ENCODE measurements around the gene ZC3H12D.

Gene ZC3H12D

GRCh38 chr6:149403534-149403933 lies 81.3 kb downstream of the ZC3H12D start:
- Histone ChIP-seq H3K9ac (no peak overlapping the region), H3K4me1 (no peaks in the 10 kb centered on the region), H3K4me2 (ENCODE audit: low read length) (no peak overlapping the region), H2AFZ (no peak overlapping the region), H3K27me3 (ENCODE audit: control insufficient read depth, insufficient read depth, low read length) (no peaks in the 10 kb centered on the region), H3K9me3 (ENCODE audit: control insufficient read depth, low read length) (no peaks in the 10 kb centered on the region), H3K4me3 (ENCODE audit: low read depth, low read length) (no peak overlapping the region), H3K36me3 (ENCODE audit: control insufficient read depth, insufficient read depth, low read length) (no peaks in the 10 kb centered on the region), H3K79me2 (no peaks in the 10 kb centered on the region), H3K27ac (no peak overlapping the region)
- TF ChIP-seq CTCF (IDR thresholded peaks at IDR 0.05): no peak

- Histone ChIP-seq H3K79me2 (no peaks in the 10 kb centered on the region), H3K4me2 (ENCODE audit: low read length) (no peak within 1 kb of the TSS), H3K9ac (no peak within 1 kb of the TSS), H3K27me3 (ENCODE audit: control insufficient read depth, insufficient read depth, low read length) (no peaks in the 10 kb centered on the region), H3K4me1 (no peaks in the 10 kb centered on the region), H3K4me3 (ENCODE audit: low read depth, low read length) (no peak within 1 kb of the TSS), H2AFZ (no peak within 1 kb of the TSS), H3K27ac (no peak within 1 kb of the TSS), H3K36me3 (ENCODE audit: control insufficient read depth, insufficient read depth, low read length) (no peaks in the 10 kb centered on the region), H3K9me3 (ENCODE audit: control insufficient read depth, low read length) (no peaks in the 10 kb centered on the region)
- TF ChIP-seq CTCF (IDR thresholded peaks at IDR 0.05): no peak
Observed at GRCh38 chr6:149400050-149400449, 84.8 kb downstream of the ZC3H12D start, which contains the start of gene SUMO4. Gene SUMO4 (plus strand): TSS chr6:149400262. CDS start chr6:149400392, 130 bp downstream.

GRCh38 chr6:149397384-149397783 lies 87.4 kb downstream of the ZC3H12D start:
- Histone ChIP-seq H3K27me3 (ENCODE audit: control insufficient read depth, insufficient read depth, low read length) (no peaks in the 10 kb centered on the region), H3K36me3 (ENCODE audit: control insufficient read depth, insufficient read depth, low read length) (no peaks in the 10 kb centered on the region), H3K4me1 (no peaks in the 10 kb centered on the region)

More at GRCh38 chr6:149397384-149397783, 87.4 kb downstream of the ZC3H12D start:
- Histone ChIP-seq H2AFZ (no peak overlapping the region), H3K4me2 (ENCODE audit: low read length) (no peak overlapping the region), H3K27ac (no peak overlapping the region), H3K4me3 (ENCODE audit: low read depth, low read length) (no peak overlapping the region), H3K9me3 (ENCODE audit: control insufficient read depth, low read length) (no peaks in the 10 kb centered on the region), H3K9ac (no peak overlapping the region), H3K79me2 (no peaks in the 10 kb centered on the region)
- TF ChIP-seq CTCF (IDR thresholded peaks at IDR 0.05): no peak

Measured in parathyroid adenoma (tissue), 2 donors.